HG03280 (cell line): ENCODE data around the gene SNRNP200.

Source experiments
- ATAC-seq: cut with Tn5 transposase; IDR thresholded peaks from one replicate; pipeline ENCODE4 v1.9.1; 2021; ENCODE audit warnings: mild to moderate bottlenecking, moderate library complexity; ENCODE audit not compliant: unreplicated experiment

SNRNP200 gene

GRCh38 chr2:96251721-96252292, 53.5 kb downstream of the SNRNP200 start:
- ATAC-seq, result no peak

GRCh38 chr2:96250188-96250587, 55.2 kb downstream of the SNRNP200 start:
- no peak for ATAC-seq

GRCh38 chr2:96249654-96250053, 55.7 kb downstream of the SNRNP200 start:
- no peak for ATAC-seq

GRCh38 chr2:96248624-96249023, 56.7 kb downstream of the SNRNP200 start:
- no peak for ATAC-seq

- ATAC-seq, result no peak
Measured at GRCh38 chr2:96247896-96248295, 57.5 kb downstream of the SNRNP200 start.

GRCh38 chr2:96247009-96247408, 58.3 kb downstream of the SNRNP200 start:
- no peak for ATAC-seq

GRCh38 chr2:96245609-96246390, 59.5 kb downstream of the SNRNP200 start:
- no peak for ATAC-seq

GRCh38 chr2:96243843-96244242, 61.5 kb downstream of the SNRNP200 start:
- no peak for ATAC-seq

GRCh38 chr2:96241900-96242611, 63.3 kb downstream of the SNRNP200 start:
- ATAC-seq, result peak; percentile 81

- no peak for ATAC-seq
Measured at GRCh38 chr2:96241227-96241626, 64.1 kb downstream of the SNRNP200 start.

GRCh38 chr2:96240341-96241038, 64.9 kb downstream of the SNRNP200 start:
- ATAC-seq, result no peak

- no peak for ATAC-seq
Measured at GRCh38 chr2:96239745-96240264, 65.5 kb downstream of the SNRNP200 start.

GRCh38 chr2:96239091-96239490, 66.3 kb downstream of the SNRNP200 start:
- no peak for ATAC-seq

GRCh38 chr2:96238266-96238665, 67.1 kb downstream of the SNRNP200 start:
- no peak for ATAC-seq

- ATAC-seq, result no peak
Measured at GRCh38 chr2:96236882-96237281, 68.5 kb downstream of the SNRNP200 start.

- ATAC-seq, result peak; percentile 90
Measured at GRCh38 chr2:96233880-96234316, 71.4 kb downstream of the SNRNP200 start.

GRCh38 chr2:96233436-96233835, 71.9 kb downstream of the SNRNP200 start:
- no peak for ATAC-seq

- no peak for ATAC-seq
Measured at GRCh38 chr2:96231316-96231715, 74.0 kb downstream of the SNRNP200 start.

- ATAC-seq, result no peak
Measured at GRCh38 chr2:96225016-96225533, 80.3 kb downstream of the SNRNP200 start.
